ENCODE data around the gene IL17RE.

The IL17RE gene

GRCh38 chr3:9965200-9965875, 62.7 kb downstream of the IL17RE start:
- DNase-seq: no peak

Measured in EL (cell line).